Measurements from ENCODE around the gene CTIF.

GRCh38 chr18:48548921-48549320 is 10.1 kb downstream of the CTIF start:
- TF ChIP-seq EZH2 (IDR thresholded peaks at IDR 0.05) (no peak), POLR2AphosphoS5 (IDR thresholded peaks at IDR 0.05; ENCODE audit: borderline replicate concordance, low read depth, low read length) (no peak)
